GM12873 (cell line): ENCODE data around the gene RERE.

Experiments
- CTCF ChIP-seq: IDR thresholded peaks from 2 replicates; pipeline ENCODE4 v1.5.1; 2012; ENCODE audit warnings: low read depth, mild to moderate bottlenecking, moderate library complexity, low read length, control low read depth; ENCODE audit not compliant: insufficient read depth; ENCODE audit errors: missing control alignments

Gene RERE

GRCh38 chr1:8324176-8324810 lies 493.1 kb downstream of the RERE start:
- TF ChIP-seq CTCF, result no peak

DNA sequence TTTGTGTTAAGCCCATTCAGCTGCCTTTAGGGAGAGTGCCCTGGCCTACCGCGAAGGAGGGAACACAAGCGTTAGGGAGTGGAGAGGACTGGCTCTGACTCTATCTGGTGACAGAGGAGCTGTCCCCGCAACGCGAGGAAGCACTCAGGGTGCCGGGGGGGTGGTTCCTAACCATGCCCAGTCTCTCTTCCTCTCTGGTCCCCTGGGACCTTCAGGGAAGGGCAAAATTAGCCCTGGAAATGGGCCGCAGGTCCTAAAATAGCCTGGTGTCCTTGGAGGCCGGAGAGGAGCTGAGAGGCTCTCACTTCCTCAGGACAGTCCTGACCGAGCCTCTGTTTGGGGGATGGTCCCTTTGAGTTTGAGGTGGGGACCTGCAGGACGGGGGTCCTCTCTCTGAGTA lies 493.7 kb downstream of the RERE start:
- TF ChIP-seq CTCF, result no peak

- no peak for TF ChIP-seq CTCF
Observed at GRCh38 chr1:8321612-8322011, 495.8 kb downstream of the RERE start.

- TF ChIP-seq CTCF, result no peak
Observed at GRCh38 chr1:8318436-8318835, 499.0 kb downstream of the RERE start.

GRCh38 chr1:8317647-8318381 lies 499.6 kb downstream of the RERE start, which contains the start of gene SLC45A1:
TSS of gene SLC45A1 (plus strand) at chr1:8318114. CDS start at chr1:8324330, 6,216 bp downstream.
- TF ChIP-seq CTCF, result no peak

DNA sequence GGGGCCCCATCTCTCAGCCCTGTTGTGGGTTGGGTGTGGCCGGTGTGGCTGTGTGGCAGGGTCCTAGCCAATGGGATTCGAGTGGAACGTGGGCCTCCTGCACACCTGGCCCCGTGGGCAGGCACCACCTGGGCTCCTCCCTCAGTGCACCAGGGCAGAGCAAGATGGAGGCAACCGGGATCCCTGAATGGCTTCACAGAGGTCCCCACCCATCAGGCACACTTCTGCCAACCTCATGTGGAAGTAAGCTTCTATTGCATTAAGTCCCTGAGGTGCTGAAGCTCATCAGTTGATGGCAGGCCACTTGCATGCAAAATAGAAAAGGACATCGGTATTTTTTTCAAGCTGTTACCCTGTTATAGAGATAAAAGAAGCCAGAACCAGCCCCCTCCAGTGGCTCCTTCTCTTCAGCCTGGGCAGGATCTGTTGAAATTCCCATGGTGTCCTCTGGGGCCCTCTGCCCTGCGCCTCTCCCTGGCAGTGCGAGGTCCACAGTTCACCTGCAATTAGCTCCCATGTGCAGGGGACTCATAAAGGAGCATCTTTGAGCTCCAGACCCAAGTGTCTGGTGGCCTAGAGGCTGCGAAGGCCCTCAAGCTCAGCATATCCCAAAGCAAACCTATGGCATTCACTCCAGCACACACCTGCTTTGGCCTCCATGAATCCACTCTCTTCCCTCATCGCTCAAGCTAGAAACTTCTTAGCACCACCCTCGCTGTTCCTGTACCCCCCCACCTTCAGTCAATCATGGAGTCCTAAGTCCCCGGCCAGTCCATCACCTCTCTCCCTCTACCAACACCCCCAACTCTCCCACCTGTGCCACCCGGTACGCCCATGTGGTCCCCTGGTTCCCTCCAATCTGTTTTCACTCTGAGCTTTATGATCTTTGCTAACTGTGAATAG lies 501.6 kb downstream of the RERE start:
- TF ChIP-seq CTCF, result peak; percentile 22
